HepG2 (cell line): ENCODE results near the gene APOBEC3H. TPM values are rescaled to one million over a fixed set of nuclear protein-coding genes. Genes with fewer than 3 reads are reported as not detected.

Source experiments
- ATAC-seq: fragments of 200-7000 bp; cut with Tn5 transposase; 3 replicates; pipeline ENCODE4 v1.9.1; 2020; ENCODE audit warnings: mild to moderate bottlenecking, moderate library complexity
- BruUV-seq: library from RNA; stranded (reverse); fragments of 400-500 nt; replicated peaks from 2 replicates; lab custom pipeline; 2021; lab: Mats Ljungman, UMichigan
- CTCF ChIA-PET: fragments of 300-600 bp; formaldehyde crosslinking; extraction: SDS; loops from one replicate; lab custom pipeline; 2021; ENCODE audit warnings: low total read pairs, inconsistent platforms, low intra/inter-chr PET ratio; lab: Yijun Ruan, JAX
- POLR2A ChIA-PET: fragments of 350-600 bp; sonication (Branson Sonifier 250); formaldehyde crosslinking; loops from one replicate; lab custom pipeline; 2020; ENCODE audit warnings: antibody characterized with exemption, inconsistent platforms; lab: Yijun Ruan, JAX
- DNase-seq: peaks from one replicate; pipeline ENCODE4 v3.0.0-alpha.2; 2015; ENCODE audit warnings: low spot score
- FAIRE-seq: peaks from 3 replicates; lab custom pipeline; 2011; peaks lifted over from hg19 to GRCh38; lab: Jason Lieb, UNC
- H2AFZ ChIP-seq: one replicate; pipeline ENCODE4 v1.6.1; 2011; ENCODE audit warnings: low read length, inconsistent platforms
- H3K27ac ChIP-seq: fragments of 300-600 bp; 3 replicates; pipeline ENCODE4 v1.8.0; 2011; ENCODE audit warnings: mixed run types, mild to moderate bottlenecking, mixed read lengths, low read length, inconsistent platforms; ENCODE audit not compliant: insufficient read depth; ENCODE audit errors: extremely low read length
- H3K27me3 ChIP-seq, 2 experiments: fragments of 200-600 bp in 1 of 2; 2 replicates in 1 of 2; 3 replicates in 1 of 2; pipeline versions ENCODE4 v1.6.0 to v1.8.0; 2011; ENCODE audit warnings: low read length in 2 of 2, mild to moderate bottlenecking in 2 of 2, moderate library complexity in 2 of 2, inconsistent platforms in 1 of 2; ENCODE audit not compliant: insufficient read depth in 2 of 2, control insufficient read depth in 1 of 2
- H3K36me3 ChIP-seq, 2 experiments: fragments of 200-600 bp in 1 of 2; replicated peaks in 1 of 2; 2 replicates in 1 of 2; 3 replicates in 1 of 2; pipeline versions ENCODE4 v1.5.1 to v1.8.0; 2011; ENCODE audit warnings: low read length in 2 of 2, inconsistent platforms in 1 of 2; ENCODE audit not compliant: insufficient read depth in 2 of 2, control insufficient read depth in 1 of 2
- H3K4me1 ChIP-seq: 2 replicates; pipeline ENCODE4 v1.5.1; 2012; ENCODE audit warnings: low read length, inconsistent platforms; ENCODE audit not compliant: insufficient read depth
- H3K4me2 ChIP-seq: 2 replicates; pipeline ENCODE4 v1.6.0; 2011; ENCODE audit warnings: low read depth, low read length, inconsistent platforms
- H3K4me3 ChIP-seq, 3 experiments: fragments of 200-600 bp in 1 of 3; sonication (generic), shearing (Covaris generic) in 1 of 3; replicated peaks in 1 of 3; 2 replicates each; pipeline ENCODE4 v1.5.1; 2011 to 2016; ENCODE audit warnings: low read length in 3 of 3, inconsistent platforms in 2 of 3, low read depth in 2 of 3, mild to moderate bottlenecking in 2 of 3, control low read depth in 1 of 3, mixed read lengths in 1 of 3; ENCODE audit not compliant: insufficient read depth in 1 of 3
- H3K79me2 ChIP-seq: one replicate; pipeline ENCODE4 v1.6.1; 2011; ENCODE audit warnings: low read length, inconsistent platforms; ENCODE audit not compliant: insufficient read depth
- H3K9ac ChIP-seq: 2 replicates; pipeline ENCODE4 v1.6.0; 2011; ENCODE audit warnings: mild to moderate bottlenecking, low read depth, low read length, inconsistent platforms; ENCODE audit not compliant: insufficient read depth
- H3K9me3 ChIP-seq: 2 replicates; pipeline ENCODE4 v1.5.1; 2012; ENCODE audit warnings: mild to moderate bottlenecking, low read length
- H4K20me1 ChIP-seq: 2 replicates; pipeline ENCODE4 v1.6.0; 2011; ENCODE audit warnings: inconsistent platforms, mild to moderate bottlenecking, low read length, moderate library complexity; ENCODE audit not compliant: insufficient read depth
- GPN1 ChIP-seq: sonication (generic); formaldehyde crosslinking; IDR thresholded peaks from 2 replicates; pipeline ENCODE4 v1.5.1; 2020; ENCODE audit warnings: missing genetic modification reagents, borderline replicate concordance
- HMG20B ChIP-seq: conservative IDR thresholded peaks from 2 replicates; pipeline ENCODE4 v1.6.1; 2016; ENCODE audit warnings: missing genetic modification reagents, missing compliant biosample characterization
- MBNL3 ChIP-seq: fragments of 250-450 bp; sonication (Bioruptor Pico); conservative IDR thresholded peaks from 2 replicates; pipeline ENCODE4 v1.8.0; 2022; ENCODE audit warnings: mild to moderate bottlenecking, inconsistent platforms
- SOX5 ChIP-seq: IDR thresholded peaks from 2 replicates; pipeline ENCODE4 v1.6.1; 2016; ENCODE audit warnings: borderline replicate concordance
- ZBTB8A ChIP-seq: sonication (generic); formaldehyde crosslinking; IDR thresholded peaks from 2 replicates; pipeline ENCODE4 v1.4.0; 2020; ENCODE audit warnings: mild to moderate bottlenecking, low read depth, missing genetic modification reagents, borderline replicate concordance
- ZNF768 ChIP-seq: sonication (generic); formaldehyde crosslinking; IDR thresholded peaks from 2 replicates; pipeline ENCODE4 v1.4.0; 2020; ENCODE audit warnings: missing genetic modification reagents
- WGBS: methylation state at CpG from one replicate; pipeline ENCODE4 v1.1.6; 2017; ENCODE audit warnings: low lambda C conversion rate; 5-methylcytosine and 5-hydroxymethylcytosine counted together
- in situ Hi-C: cut with HindIII; loops from 2 replicates; pipeline ENCODE4 v1.10.0; 2017; ENCODE audit warnings: low pct_unique_long_range_greater_than_20kb; ENCODE audit not compliant: extremely low pct_ligation_motif_present
- intact Hi-C: fragments of 100-400 bp; cut with micrococcal nuclease; formaldehyde crosslinking; loops from one replicate; pipeline ENCODE4 v1.10.0; 2022; ENCODE audit not compliant: unreplicated experiment
- polyA plus RNA-seq, 8 experiments: library from polyadenylated mRNA; depleted of rRNA in 3 of 8; stranded (reverse) in 7 of 8; unstranded in 1 of 8; fragments of >200 nt; fragmentation: Illumina TruSeq in 4 of 8; extraction: Trizol in 4 of 8; gene quantifications; 2 replicates each; pipeline versions ENCODE4 v1.2.1 to v1.2.3, GENCODE V29; 2011 to 2016; ENCODE audit warnings: low read depth in 4 of 8, missing spikeins in 1 of 8, mixed read lengths in 1 of 8; ENCODE audit not compliant: insufficient read depth in 1 of 8
- total RNA-seq, 5 experiments: library from RNA; depleted of rRNA; stranded (reverse); fragments of >200 nt; fragmentation: Illumina TruSeq; extraction: Trizol; gene quantifications; 2 replicates each; pipeline ENCODE4 v1.2.3, GENCODE V29; 2016; ENCODE audit warnings: low read depth in 1 of 5
- TF ChIP-seq, protein P1 (sequence below): sonication (generic); formaldehyde crosslinking; IDR thresholded peaks from 2 replicates; pipeline ENCODE4 v1.8.0; 2023; ENCODE audit warnings: mild to moderate bottlenecking, missing genetic modification reagents
- TF ChIP-seq, protein P2 (sequence below): fragments of 450-650 bp; IDR thresholded peaks from 2 replicates; pipeline ENCODE4 v1.6.1; 2016
- TF ChIP-seq, protein P3 (sequence below): sonication (generic); formaldehyde crosslinking; IDR thresholded peaks from 2 replicates; pipeline ENCODE4 v1.5.1; 2020; ENCODE audit warnings: missing genetic modification reagents, mild to moderate bottlenecking, borderline replicate concordance
- TF ChIP-seq, protein P4 (sequence below): sonication (generic); formaldehyde crosslinking; IDR thresholded peaks from 2 replicates; pipeline ENCODE4 v1.9.0; 2021; ENCODE audit warnings: mild to moderate bottlenecking, missing genetic modification reagents

Gene APOBEC3H
- total and polyA plus RNA-seq, 2 of the 13 experiments (the other 11 are each of a cell fraction or from before 2014, with no cell fraction given): 0.18 to 0.31 TPM

DNA sequence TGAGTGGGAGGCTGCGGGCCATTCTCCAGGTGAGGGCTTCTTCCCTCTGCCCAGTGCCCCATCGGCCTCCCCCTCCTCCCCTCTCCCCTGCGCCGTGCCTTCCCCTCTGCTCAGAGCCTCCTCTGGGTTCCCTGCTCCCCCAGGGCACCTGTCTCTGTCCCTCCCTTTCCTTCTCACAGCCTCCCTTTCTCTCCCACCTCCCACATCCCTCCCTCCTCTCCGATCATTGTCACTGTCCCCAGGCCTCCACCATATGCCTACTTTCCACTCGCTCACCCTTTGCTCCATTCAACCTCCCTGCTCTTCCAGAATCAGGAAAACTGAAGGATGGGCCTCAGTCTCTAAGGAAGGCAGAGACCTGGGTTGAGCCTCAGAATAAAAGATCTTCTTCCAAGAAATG, 9.9 kb upstream of the APOBEC3H start (continued):
- TF ChIP-seq, protein P1, sequence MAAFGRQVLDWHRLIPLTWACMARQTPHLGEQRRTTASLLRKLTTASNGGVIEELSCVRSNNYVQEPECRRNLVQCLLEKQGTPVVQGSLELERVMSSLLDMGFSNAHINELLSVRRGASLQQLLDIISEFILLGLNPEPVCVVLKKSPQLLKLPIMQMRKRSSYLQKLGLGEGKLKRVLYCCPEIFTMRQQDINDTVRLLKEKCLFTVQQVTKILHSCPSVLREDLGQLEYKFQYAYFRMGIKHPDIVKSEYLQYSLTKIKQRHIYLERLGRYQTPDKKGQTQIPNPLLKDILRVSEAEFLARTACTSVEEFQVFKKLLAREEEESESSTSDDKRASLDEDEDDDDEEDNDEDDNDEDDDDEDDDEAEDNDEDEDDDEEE (CRISPR knock-in tag): no peak
- TF ChIP-seq SOX5 (CRISPR knock-in tag): no peak

DNA sequence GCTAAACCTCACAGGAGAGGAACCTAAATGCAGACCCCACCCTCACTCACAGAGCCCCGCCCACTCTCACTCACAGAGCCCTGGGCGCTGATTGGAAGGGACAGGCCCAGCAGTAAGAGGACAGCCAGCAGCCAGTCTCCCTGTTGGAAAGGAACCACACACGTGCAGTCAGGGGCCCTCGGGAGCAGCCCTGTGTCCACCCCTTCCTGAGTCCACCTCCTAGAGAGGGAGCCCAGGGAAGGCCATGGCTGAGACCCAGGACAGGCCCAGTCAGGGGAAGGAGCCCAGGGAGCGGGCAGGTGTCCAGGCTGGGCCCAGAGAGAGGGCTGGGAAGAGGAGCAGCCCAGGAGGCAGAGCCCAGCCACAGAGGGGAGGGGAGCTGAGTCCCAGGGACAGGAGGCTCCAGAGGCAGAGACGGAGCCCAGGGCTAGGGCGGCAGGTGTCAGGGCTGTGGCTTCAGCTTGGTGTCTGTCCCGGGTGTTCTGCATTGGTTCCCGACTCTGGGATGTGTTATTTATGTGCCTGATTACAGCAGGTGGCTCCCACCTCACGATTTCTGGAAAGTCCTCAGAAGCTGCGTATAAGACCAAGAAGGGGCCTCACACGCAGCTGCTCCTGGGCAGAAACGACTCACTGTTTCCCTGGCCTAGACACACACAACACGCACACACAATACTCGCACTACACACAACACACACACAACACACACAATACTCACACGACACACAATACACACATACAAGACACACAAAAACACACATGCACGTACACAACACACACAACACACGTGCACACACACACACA, 9.0 kb upstream of the APOBEC3H start:
- no peaks in the 10 kb centered on the region for H3K9me3 ChIP-seq
- peaks cover 12 to 50% of the 10 kb centered on the region in 2 experiments; a peak in 4 of 5 replicates for H3K27me3 ChIP-seq
- ChIA-PET CTCF (no interaction called here), POLR2A (no interaction called here)
- H4K20me1 ChIP-seq: no peaks in the 10 kb centered on the region
- no peaks in the 10 kb centered on the region for H3K36me3 ChIP-seq
- intact Hi-C loops: no loop called here
- ATAC-seq (peak; percentile 56), FAIRE-seq (no peak), DNase-seq (no peak)
- no TSS peak for BruUV-seq
- in situ Hi-C loops: no loop called here
- H3K4me3 ChIP-seq: no peak overlapping the region; a peak in 1 of 6 replicates
- H3K4me1 ChIP-seq: no peaks in the 10 kb centered on the region
- 32% methylated on average over 8 of the region's 18 CpGs for WGBS
- H3K9ac ChIP-seq: no peak overlapping the region
- no peaks in the 10 kb centered on the region for H3K79me2 ChIP-seq
- H2AFZ ChIP-seq: no peak overlapping the region
- no peak overlapping the region; the same call in 1 of the 2 replicates for H3K4me2 ChIP-seq
- H3K27ac ChIP-seq: no peak overlapping the region
- TF ChIP-seq MBNL3 (CRISPR knock-in tag) (no peak), GPN1 (CRISPR knock-in tag) (no peak), HMG20B (no peak), ZBTB8A (CRISPR knock-in tag) (no peak), ZNF768 (0 out of 2 replicates have a peak, but pooled peaks have one; percentile 9)
- TF ChIP-seq, protein P2, sequence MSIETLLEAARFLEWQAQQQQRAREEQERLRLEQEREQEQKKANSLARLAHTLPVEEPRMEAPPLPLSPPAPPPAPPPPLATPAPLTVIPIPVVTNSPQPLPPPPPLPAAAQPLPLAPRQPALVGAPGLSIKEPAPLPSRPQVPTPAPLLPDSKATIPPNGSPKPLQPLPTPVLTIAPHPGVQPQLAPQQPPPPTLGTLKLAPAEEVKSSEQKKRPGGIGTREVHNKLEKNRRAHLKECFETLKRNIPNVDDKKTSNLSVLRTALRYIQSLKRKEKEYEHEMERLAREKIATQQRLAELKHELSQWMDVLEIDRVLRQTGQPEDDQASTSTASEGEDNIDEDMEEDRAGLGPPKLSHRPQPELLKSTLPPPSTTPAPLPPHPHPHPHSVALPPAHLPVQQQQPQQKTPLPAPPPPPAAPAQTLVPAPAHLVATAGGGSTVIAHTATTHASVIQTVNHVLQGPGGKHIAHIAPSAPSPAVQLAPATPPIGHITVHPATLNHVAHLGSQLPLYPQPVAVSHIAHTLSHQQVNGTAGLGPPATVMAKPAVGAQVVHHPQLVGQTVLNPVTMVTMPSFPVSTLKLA: peak; percentile 70
- TF ChIP-seq, protein P3, sequence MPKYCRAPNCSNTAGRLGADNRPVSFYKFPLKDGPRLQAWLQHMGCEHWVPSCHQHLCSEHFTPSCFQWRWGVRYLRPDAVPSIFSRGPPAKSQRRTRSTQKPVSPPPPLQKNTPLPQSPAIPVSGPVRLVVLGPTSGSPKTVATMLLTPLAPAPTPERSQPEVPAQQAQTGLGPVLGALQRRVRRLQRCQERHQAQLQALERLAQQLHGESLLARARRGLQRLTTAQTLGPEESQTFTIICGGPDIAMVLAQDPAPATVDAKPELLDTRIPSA (CRISPR knock-in tag): no peak
- TF ChIP-seq, protein P4, sequence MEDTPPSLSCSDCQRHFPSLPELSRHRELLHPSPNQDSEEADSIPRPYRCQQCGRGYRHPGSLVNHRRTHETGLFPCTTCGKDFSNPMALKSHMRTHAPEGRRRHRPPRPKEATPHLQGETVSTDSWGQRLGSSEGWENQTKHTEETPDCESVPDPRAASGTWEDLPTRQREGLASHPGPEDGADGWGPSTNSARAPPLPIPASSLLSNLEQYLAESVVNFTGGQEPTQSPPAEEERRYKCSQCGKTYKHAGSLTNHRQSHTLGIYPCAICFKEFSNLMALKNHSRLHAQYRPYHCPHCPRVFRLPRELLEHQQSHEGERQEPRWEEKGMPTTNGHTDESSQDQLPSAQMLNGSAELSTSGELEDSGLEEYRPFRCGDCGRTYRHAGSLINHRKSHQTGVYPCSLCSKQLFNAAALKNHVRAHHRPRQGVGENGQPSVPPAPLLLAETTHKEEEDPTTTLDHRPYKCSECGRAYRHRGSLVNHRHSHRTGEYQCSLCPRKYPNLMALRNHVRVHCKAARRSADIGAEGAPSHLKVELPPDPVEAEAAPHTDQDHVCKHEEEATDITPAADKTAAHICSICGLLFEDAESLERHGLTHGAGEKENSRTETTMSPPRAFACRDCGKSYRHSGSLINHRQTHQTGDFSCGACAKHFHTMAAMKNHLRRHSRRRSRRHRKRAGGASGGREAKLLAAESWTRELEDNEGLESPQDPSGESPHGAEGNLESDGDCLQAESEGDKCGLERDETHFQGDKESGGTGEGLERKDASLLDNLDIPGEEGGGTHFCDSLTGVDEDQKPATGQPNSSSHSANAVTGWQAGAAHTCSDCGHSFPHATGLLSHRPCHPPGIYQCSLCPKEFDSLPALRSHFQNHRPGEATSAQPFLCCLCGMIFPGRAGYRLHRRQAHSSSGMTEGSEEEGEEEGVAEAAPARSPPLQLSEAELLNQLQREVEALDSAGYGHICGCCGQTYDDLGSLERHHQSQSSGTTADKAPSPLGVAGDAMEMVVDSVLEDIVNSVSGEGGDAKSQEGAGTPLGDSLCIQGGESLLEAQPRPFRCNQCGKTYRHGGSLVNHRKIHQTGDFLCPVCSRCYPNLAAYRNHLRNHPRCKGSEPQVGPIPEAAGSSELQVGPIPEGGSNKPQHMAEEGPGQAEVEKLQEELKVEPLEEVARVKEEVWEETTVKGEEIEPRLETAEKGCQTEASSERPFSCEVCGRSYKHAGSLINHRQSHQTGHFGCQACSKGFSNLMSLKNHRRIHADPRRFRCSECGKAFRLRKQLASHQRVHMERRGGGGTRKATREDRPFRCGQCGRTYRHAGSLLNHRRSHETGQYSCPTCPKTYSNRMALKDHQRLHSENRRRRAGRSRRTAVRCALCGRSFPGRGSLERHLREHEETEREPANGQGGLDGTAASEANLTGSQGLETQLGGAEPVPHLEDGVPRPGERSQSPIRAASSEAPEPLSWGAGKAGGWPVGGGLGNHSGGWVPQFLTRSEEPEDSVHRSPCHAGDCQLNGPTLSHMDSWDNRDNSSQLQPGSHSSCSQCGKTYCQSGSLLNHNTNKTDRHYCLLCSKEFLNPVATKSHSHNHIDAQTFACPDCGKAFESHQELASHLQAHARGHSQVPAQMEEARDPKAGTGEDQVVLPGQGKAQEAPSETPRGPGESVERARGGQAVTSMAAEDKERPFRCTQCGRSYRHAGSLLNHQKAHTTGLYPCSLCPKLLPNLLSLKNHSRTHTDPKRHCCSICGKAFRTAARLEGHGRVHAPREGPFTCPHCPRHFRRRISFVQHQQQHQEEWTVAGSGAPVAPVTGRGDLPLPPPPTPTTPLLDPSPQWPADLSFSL (CRISPR knock-in tag): peak; percentile 72; the same call in 1 of the 2 replicates
